OCI-LY3 (cell line): ENCODE data around the gene NKD2.

Experiments
- EZH2phosphoT487 ChIP-seq: fragments of 200-600 bp; shearing (Covaris generic); IDR thresholded peaks from 2 replicates; pipeline ENCODE4 v1.6.1; 2018; ENCODE audit warnings: antibody characterized with exemption, mixed run types, low read depth
- TF ChIP-seq, protein P1 (sequence below): fragments of 200-600, 300-600 bp; sonication (generic); IDR thresholded peaks from 2 replicates; pipeline ENCODE4 v1.5.1; 2014; ENCODE audit warnings: antibody characterized with exemption, low read length, low read depth

GRCh38 chr5:964821-965220 lies 43.8 kb upstream of the NKD2 start:
- TF ChIP-seq, protein P1, sequence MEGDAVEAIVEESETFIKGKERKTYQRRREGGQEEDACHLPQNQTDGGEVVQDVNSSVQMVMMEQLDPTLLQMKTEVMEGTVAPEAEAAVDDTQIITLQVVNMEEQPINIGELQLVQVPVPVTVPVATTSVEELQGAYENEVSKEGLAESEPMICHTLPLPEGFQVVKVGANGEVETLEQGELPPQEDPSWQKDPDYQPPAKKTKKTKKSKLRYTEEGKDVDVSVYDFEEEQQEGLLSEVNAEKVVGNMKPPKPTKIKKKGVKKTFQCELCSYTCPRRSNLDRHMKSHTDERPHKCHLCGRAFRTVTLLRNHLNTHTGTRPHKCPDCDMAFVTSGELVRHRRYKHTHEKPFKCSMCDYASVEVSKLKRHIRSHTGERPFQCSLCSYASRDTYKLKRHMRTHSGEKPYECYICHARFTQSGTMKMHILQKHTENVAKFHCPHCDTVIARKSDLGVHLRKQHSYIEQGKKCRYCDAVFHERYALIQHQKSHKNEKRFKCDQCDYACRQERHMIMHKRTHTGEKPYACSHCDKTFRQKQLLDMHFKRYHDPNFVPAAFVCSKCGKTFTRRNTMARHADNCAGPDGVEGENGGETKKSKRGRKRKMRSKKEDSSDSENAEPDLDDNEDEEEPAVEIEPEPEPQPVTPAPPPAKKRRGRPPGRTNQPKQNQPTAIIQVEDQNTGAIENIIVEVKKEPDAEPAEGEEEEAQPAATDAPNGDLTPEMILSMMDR, result no peak
- no peak for TF ChIP-seq EZH2phosphoT487
